IMR-90 (cell line): ENCODE measurements around the gene TRAK2. TPM values are rescaled to one million over a fixed set of nuclear protein-coding genes. Genes with fewer than 3 reads are reported as not detected.

Experiments used
- ATAC-seq: fragments of 200-7000 bp; cut with Tn5 transposase; 2 replicates; pipeline ENCODE4 v1.9.1; 2020; ENCODE audit warnings: low read depth, mild to moderate bottlenecking, moderate library complexity
- BruUV-seq: library from RNA; stranded (reverse); fragments of 400-500 nt; replicated peaks from 2 replicates; lab custom pipeline; 2021; lab: Mats Ljungman, UMichigan
- CTCF ChIA-PET: fragments of 300-600 bp; formaldehyde crosslinking; extraction: SDS; loops from one replicate; lab custom pipeline; 2021; ENCODE audit warnings: antibody characterized with exemption; lab: Yijun Ruan, JAX
- POLR2A ChIA-PET: fragments of 300-600 bp; sonication (Branson Sonifier 250); formaldehyde crosslinking; loops from one replicate; lab custom pipeline; 2022; ENCODE audit warnings: antibody characterized with exemption; ENCODE audit not compliant: unreplicated experiment; lab: Charles Lee
- DNase-seq: peaks from one replicate; pipeline ENCODE4 v3.0.0; 2013
- H2AFZ ChIP-seq: replicated peaks from 2 replicates; pipeline ENCODE3; 2013; ENCODE audit warnings: low read length, mild to moderate bottlenecking; ENCODE audit not compliant: poor library complexity
- H2AK5ac ChIP-seq: 2 replicates; pipeline ENCODE4 v1.6.1; 2013; ENCODE audit warnings: low read depth, low read length, inconsistent platforms
- H2AK9ac ChIP-seq: replicated peaks from 2 replicates; pipeline ENCODE3; 2013; ENCODE audit warnings: mild to moderate bottlenecking, low read depth, low read length, moderate library complexity; ENCODE audit not compliant: poor library complexity
- H2BK120ac ChIP-seq: 2 replicates; pipeline ENCODE4 v1.6.1; 2013; ENCODE audit warnings: low read depth, low read length, inconsistent platforms
- H2BK15ac ChIP-seq: 3 replicates; pipeline ENCODE4 v1.6.1; 2013; ENCODE audit warnings: low read depth, low read length, inconsistent platforms
- H2BK20ac ChIP-seq: 2 replicates; pipeline ENCODE4 v1.6.1; 2013; ENCODE audit warnings: low read depth, mild to moderate bottlenecking, inconsistent platforms, low read length, moderate library complexity
- H2BK5ac ChIP-seq: 2 replicates; pipeline ENCODE4 v1.6.1; 2013; ENCODE audit warnings: mild to moderate bottlenecking, low read depth, low read length, inconsistent platforms; ENCODE audit not compliant: poor library complexity, severe bottlenecking
- H3K14ac ChIP-seq: replicated peaks from 2 replicates; pipeline ENCODE4 v1.6.1; 2013; ENCODE audit warnings: low read depth, low read length, inconsistent platforms
- H3K18ac ChIP-seq: 2 replicates; pipeline ENCODE4 v1.6.1; 2013; ENCODE audit warnings: low read depth, low read length, control low read depth
- H3K23ac ChIP-seq: 2 replicates; pipeline ENCODE4 v1.6.1; 2013; ENCODE audit warnings: low read depth, low read length, inconsistent platforms
- H3K27ac ChIP-seq: 2 replicates; pipeline ENCODE4 v1.5.1; 2013; ENCODE audit warnings: mild to moderate bottlenecking, control low read depth, low read length; ENCODE audit not compliant: insufficient read depth
- H3K27me3 ChIP-seq: 2 replicates; pipeline ENCODE4 v1.6.1; 2013; ENCODE audit warnings: low read length; ENCODE audit not compliant: control insufficient read depth, insufficient read depth
- H3K36me3 ChIP-seq: 2 replicates; pipeline ENCODE4 v1.6.1; 2013; ENCODE audit warnings: low read length, mixed read lengths; ENCODE audit not compliant: control insufficient read depth, insufficient read depth
- H3K4ac ChIP-seq: 2 replicates; pipeline ENCODE4 v1.6.1; 2013; ENCODE audit warnings: low read depth, low read length, inconsistent platforms
- H3K4me1 ChIP-seq: 2 replicates; pipeline ENCODE4 v1.6.1; 2013; ENCODE audit warnings: low read length, mixed read lengths; ENCODE audit not compliant: control insufficient read depth, insufficient read depth
- H3K4me2 ChIP-seq: 2 replicates; pipeline ENCODE4 v1.6.1; 2013; ENCODE audit warnings: low read depth, mild to moderate bottlenecking, control low read depth, low read length, moderate library complexity
- H3K4me3 ChIP-seq: 2 replicates; pipeline ENCODE4 v1.5.1; 2013; ENCODE audit warnings: low read depth, mild to moderate bottlenecking, control low read depth, low read length, moderate library complexity; ENCODE audit not compliant: insufficient read depth
- H3K56ac ChIP-seq: 2 replicates; pipeline ENCODE4 v1.6.1; 2013; ENCODE audit warnings: low read length, inconsistent platforms; ENCODE audit not compliant: insufficient read depth; ENCODE audit errors: extremely low read depth
- H3K79me1 ChIP-seq, 2 experiments: 2 replicates each; pipeline ENCODE4 v1.6.1; 2013; ENCODE audit warnings: low read length in 2 of 2, inconsistent platforms in 1 of 2, low read depth in 1 of 2
- H3K9ac ChIP-seq: 2 replicates; pipeline ENCODE4 v1.6.1; 2013; ENCODE audit warnings: low read depth, low read length, control low read depth
- H3K9me1 ChIP-seq: 2 replicates; pipeline ENCODE4 v1.6.1; 2013; ENCODE audit warnings: low read length, inconsistent platforms; ENCODE audit not compliant: insufficient read depth
- H3K9me3 ChIP-seq: 2 replicates; pipeline ENCODE4 v1.6.1; 2013; ENCODE audit warnings: low read length; ENCODE audit not compliant: control insufficient read depth, insufficient read depth
- H4K20me1 ChIP-seq: 2 replicates; pipeline ENCODE4 v1.6.1; 2013; ENCODE audit warnings: low read length, inconsistent platforms; ENCODE audit not compliant: insufficient read depth
- H4K5ac ChIP-seq: 2 replicates; pipeline ENCODE4 v1.6.1; 2013; ENCODE audit warnings: mild to moderate bottlenecking, low read depth, low read length, control low read depth
- H4K8ac ChIP-seq, 2 experiments: 2 replicates each; pipeline ENCODE4 v1.6.1; 2013; ENCODE audit warnings: low read depth in 2 of 2, low read length in 2 of 2, control low read depth in 1 of 2, inconsistent platforms in 1 of 2
- H4K91ac ChIP-seq: 2 replicates; pipeline ENCODE4 v1.6.1; 2013; ENCODE audit warnings: low read depth, low read length, inconsistent platforms; ENCODE audit not compliant: insufficient read depth
- CEBPB ChIP-seq: IDR thresholded peaks from 2 replicates; pipeline ENCODE4 v1.6.1; 2012; ENCODE audit warnings: low read depth, low read length, improper control_type of control experiment
- FOS ChIP-seq: fragments of 150-350 bp; IDR thresholded peaks from 2 replicates; pipeline ENCODE4 v1.6.1; 2016; ENCODE audit warnings: low read depth, low read length
- WGBS, 2 experiments: methylation state at CpG; one replicate each; pipeline versions ENCODE4 v1.1.5 to v1.1.7; 2013; ENCODE audit warnings: missing lambda C conversion rate in 2 of 2; ENCODE audit not compliant: insufficient read length in 1 of 2; ENCODE audit errors: extremely low coverage in 2 of 2; 5-methylcytosine and 5-hydroxymethylcytosine counted together
- dilution Hi-C: fragments of 300-500 bp; cut with HindIII; formaldehyde crosslinking; loops from one replicate; pipeline ENCODE4 v1.14.3; 2018; ENCODE audit warnings: low sequenced_read_pairs; ENCODE audit not compliant: unreplicated experiment
- in situ Hi-C: fragments of 300-500 bp; cut with MboI; formaldehyde crosslinking; loops from 3 replicates; pipeline ENCODE4 v1.14.3; 2019; ENCODE audit warnings: low sequenced_read_pairs, inconsistent platforms, mixed read lengths
- intact Hi-C: fragments of 100-400 bp; cut with micrococcal nuclease; formaldehyde crosslinking; loops from 2 replicates; pipeline ENCODE4 v1.10.0; 2022
- polyA plus RNA-seq, 3 experiments: library from polyadenylated mRNA; depleted of rRNA; stranded (reverse); fragments of >200 nt; gene quantifications; 2 replicates each; pipeline ENCODE4 v1.2.3, GENCODE V29; 2012; ENCODE audit warnings: low replicate concordance in 1 of 3
- total RNA-seq: library from RNA; depleted of rRNA; stranded (reverse); fragments of >200 nt; gene quantifications from 2 replicates; pipeline ENCODE4 v1.2.3, GENCODE V29; 2012

Gene TRAK2
- total and polyA plus RNA-seq, 2 of the 4 experiments (the other 2 are of a cell fraction): 13.1 to 65.4 TPM

GRCh38 chr2:201406077-201406662, 45.1 kb downstream of the TRAK2 start:
- Histone ChIP-seq H3K9me3 (no peaks in the 10 kb centered on the region), H3K4me3 (no peak overlapping the region), H3K14ac (no peak overlapping the region), H3K27me3 (no peaks in the 10 kb centered on the region), H3K56ac (no peak overlapping the region), H4K20me1 (no peaks in the 10 kb centered on the region), H3K27ac (no peak overlapping the region), H4K91ac (no peak overlapping the region), H3K36me3 (0 out of 2 replicates have a peak, but pooled peaks cover 2% of the 10 kb centered on the region), H4K5ac (no peak overlapping the region), H2BK15ac (no peak overlapping the region), H2BK5ac (peak overlapping the region; percentile 57), H3K79me1 (peaks cover 20 to 41% of the 10 kb centered on the region in 2 experiments), H3K18ac (no peak overlapping the region), H2BK20ac (no peak overlapping the region), H2AFZ (no peak overlapping the region), H2AK5ac (no peak overlapping the region), H3K9ac (no peak overlapping the region; the same call in 1 of the 2 replicates), H4K8ac (no peak overlapping the region; a peak in 1 of 4 replicates), H3K4me2 (peak overlapping the region; percentile 73; the same call in 1 of the 2 replicates), H3K9me1 (no peaks in the 10 kb centered on the region), H3K4me1 (peaks cover 11% of the 10 kb centered on the region), H2BK120ac (peak overlapping the region; percentile 45; the same call in 1 of the 2 replicates), H3K4ac (no peak overlapping the region), H3K23ac (no peak overlapping the region), H2AK9ac (no peak overlapping the region)
- in situ Hi-C loops: no loop called here
- ChIA-PET POLR2A (no interaction called here), CTCF (no interaction called here)
- no CpG with 5 or more reads among the region's 3 CpGs for WGBS, 2 experiments
- dilution Hi-C loops: no loop called here
- ATAC-seq (peak; percentile 48), DNase-seq (peak; percentile 87)
- intact Hi-C loops: no loop called here
- TF ChIP-seq FOS (no peak), CEBPB (peak; percentile 100)
- BruUV-seq: no TSS peak
